Fibroblast of skin of scalp (primary cell): ENCODE results near the gene SPATA6.

Experiments
- DNase-seq: peaks from one replicate; pipeline ENCODE4 v3.0.0-alpha.2; 2013

SPATA6 gene

GRCh38 chr1:48250572-48250971 lies 221.4 kb downstream of the SPATA6 start:
- no peak for DNase-seq

GRCh38 chr1:48249868-48250267 lies 222.1 kb downstream of the SPATA6 start:
- DNase-seq = no peak

- no peak for DNase-seq
Observed at GRCh38 chr1:48248356-48248755, 223.6 kb downstream of the SPATA6 start.

GRCh38 chr1:48246727-48247126 lies 225.3 kb downstream of the SPATA6 start:
- DNase-seq = no peak
